Fibroblast of the aortic adventitia (primary cell): Measurements from ENCODE around the gene ANKH. TPM values are rescaled to one million over a fixed set of nuclear protein-coding genes. Genes with fewer than 3 reads are reported as not detected.
A peak's percentile ranks its signal among the peaks of the same experiment; 100 is the strongest.

ENCODE experiments used
- DNase-seq: peaks from one replicate; pipeline ENCODE4 v3.0.0-alpha.2; 2010; ENCODE audit warnings: low read depth
- H3K4me3 ChIP-seq: 2 replicates; pipeline ENCODE4 v1.5.1; 2011; ENCODE audit warnings: low read depth, mild to moderate bottlenecking, control low read depth, low read length, moderate library complexity
- CTCF ChIP-seq: IDR thresholded peaks from 2 replicates; pipeline ENCODE4 v1.5.1; 2011; ENCODE audit warnings: mild to moderate bottlenecking, low read length, control low read depth, inconsistent platforms; ENCODE audit not compliant: insufficient read depth
- total RNA-seq: library from RNA; depleted of rRNA; stranded (reverse); fragments of >200 nt; gene quantifications from 2 replicates; pipeline ENCODE4 v1.2.3, GENCODE V29; 2012; ENCODE audit warnings: low replicate concordance

ANKH gene
- total RNA-seq, 1 donor = 82.2 TPM

DNA sequence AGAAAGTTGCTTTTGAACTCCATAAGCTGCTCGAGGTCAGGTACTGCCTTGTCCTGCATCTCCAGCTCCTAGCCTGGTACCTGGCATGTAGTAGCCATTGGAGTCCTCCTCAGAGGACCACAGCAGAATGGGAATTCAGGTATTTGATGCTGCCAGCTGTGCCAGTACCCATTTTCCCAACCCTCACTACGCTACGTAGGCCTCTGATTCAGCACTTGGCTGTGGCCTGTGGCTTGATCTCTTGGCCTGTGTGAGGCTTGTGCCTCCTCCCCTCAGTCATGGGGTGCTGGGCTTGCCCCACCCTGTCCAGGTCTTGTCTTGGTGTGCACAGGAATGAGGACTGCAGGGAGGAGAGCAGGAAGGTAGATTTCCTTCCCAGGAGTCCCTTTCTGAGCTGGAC is 195.3 kb downstream of the ANKH start:
- DNase-seq = peak; percentile 56
- TF ChIP-seq CTCF = no peak
- peak overlapping the region; percentile 4 for H3K4me3 ChIP-seq

GRCh38 chr5:14675865-14676300 is 195.7 kb downstream of the ANKH start:
- no peak for DNase-seq
- no peak for TF ChIP-seq CTCF
- no peak overlapping the region for H3K4me3 ChIP-seq

- no peak for DNase-seq
- H3K4me3 ChIP-seq = no peak overlapping the region
- TF ChIP-seq CTCF = no peak
Observed at GRCh38 chr5:14674983-14675854, 196.4 kb downstream of the ANKH start.

- H3K4me3 ChIP-seq = no peak overlapping the region
- TF ChIP-seq CTCF = no peak
- no peak for DNase-seq
Observed at GRCh38 chr5:14673443-14673842, 198.1 kb downstream of the ANKH start.

GRCh38 chr5:14672484-14673394 is 198.8 kb downstream of the ANKH start:
- H3K4me3 ChIP-seq = no peak overlapping the region
- TF ChIP-seq CTCF = no peak
- no peak for DNase-seq

DNA sequence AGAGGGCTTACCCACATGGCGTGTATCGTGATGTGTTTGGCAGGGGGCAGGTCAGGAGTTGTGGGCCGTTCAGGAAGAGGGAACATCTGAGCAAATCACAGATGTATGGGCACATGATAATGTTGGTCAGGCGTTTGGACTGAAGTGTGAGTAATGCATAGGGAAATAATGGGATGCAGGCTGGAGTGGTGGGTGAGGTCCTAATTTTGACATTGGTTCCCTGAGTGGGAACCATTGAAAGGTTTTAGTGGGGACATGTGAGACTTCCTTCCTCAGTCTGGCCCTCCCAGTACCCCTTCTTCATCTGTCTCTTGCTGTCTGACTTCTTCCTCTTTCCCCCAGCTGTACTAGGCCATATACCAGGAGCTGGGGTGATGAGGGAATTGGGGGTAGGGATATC is 199.5 kb downstream of the ANKH start:
- no peak for DNase-seq
- TF ChIP-seq CTCF = no peak
- H3K4me3 ChIP-seq = no peak overlapping the region
